ENCODE measurements around the gene MAP2K5.

MAP2K5 gene

DNA sequence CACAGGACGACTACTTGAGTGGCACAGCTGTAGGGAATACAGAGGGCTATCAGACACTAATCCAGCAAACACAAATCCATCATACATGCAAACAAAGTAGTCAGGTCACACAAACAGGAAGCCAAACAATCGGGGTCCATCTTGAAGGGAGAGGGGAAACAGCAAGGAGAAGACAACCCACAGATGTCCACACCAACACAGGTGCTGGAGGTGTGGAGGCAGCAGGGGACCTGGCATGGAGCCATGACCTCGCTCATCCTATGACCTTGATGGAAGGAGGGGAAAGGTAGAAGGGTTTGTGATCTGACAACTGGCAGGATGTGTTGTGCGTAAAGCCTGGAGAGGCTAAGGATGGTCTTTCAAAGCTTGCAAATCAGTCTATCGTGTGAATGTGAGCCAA is 242.9 kb downstream of the MAP2K5 start:
- no peak for ATAC-seq

DNA sequence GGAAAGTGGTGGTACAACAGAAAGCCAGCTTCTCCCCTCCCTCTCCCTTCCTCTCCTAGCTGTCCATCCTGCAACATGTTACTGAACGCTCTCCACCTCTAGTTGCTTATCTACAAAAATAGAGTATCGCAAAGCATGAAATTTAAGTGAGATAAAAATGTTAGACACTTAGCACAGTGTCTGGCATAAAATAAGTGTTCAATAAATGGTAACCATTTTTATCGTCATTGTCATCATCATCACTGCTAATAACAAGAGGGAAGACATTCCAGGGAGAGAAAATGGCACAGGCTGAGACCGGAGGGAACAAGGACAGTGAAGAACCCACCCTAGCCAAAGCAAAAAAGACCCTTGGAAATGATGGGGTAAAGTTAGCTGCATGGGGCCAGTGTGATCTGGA is 244.1 kb downstream of the MAP2K5 start:
- no peak for ATAC-seq

GRCh38 chr15:67788986-67789385 is 246.5 kb downstream of the MAP2K5 start:
- no peak for ATAC-seq

DNA sequence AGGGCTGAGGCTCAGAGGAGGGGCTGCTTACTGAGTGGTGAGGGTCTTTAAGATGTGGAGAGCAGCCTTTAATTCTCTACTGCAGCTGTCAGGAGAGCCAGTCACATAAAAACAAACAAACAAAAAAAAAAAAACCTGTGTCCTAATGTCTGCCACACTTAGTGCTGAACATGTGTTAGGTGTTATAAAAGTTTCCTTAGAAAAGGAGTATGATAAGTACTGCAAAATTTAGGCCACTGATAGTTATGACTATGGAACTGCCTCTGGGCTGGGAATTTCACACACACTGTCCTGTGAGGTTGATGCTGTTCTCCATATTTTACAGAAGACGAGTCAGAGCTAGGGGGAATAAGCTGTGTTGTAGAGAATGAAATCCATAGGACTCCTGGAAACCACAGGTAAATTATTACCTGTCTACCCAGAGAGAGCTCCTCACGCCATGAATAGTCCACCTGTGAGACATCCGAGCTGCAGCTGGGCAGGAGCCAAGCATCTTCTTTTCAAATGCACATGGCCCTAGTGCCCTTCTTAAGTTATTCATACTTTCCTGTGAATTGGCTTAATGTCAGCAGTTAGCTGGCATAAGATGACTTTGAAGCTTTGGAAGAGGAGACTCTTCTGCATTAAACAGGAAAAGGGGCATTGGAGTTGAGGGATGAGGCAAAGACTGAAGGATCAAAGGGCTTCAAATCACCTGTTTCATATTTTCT is 248.3 kb downstream of the MAP2K5 start:
- ATAC-seq: no peak

- ATAC-seq: no peak
These were observed 249.9 kb downstream of the MAP2K5 start for GRCh38 chr15:67792250-67792942.

GRCh38 chr15:67794832-67795574 is 252.5 kb downstream of the MAP2K5 start:
- peak in 1 of 2 donors; percentile 10 for ATAC-seq

- no peak for ATAC-seq
These were observed 254.0 kb downstream of the MAP2K5 start for GRCh38 chr15:67796196-67797127.

DNA sequence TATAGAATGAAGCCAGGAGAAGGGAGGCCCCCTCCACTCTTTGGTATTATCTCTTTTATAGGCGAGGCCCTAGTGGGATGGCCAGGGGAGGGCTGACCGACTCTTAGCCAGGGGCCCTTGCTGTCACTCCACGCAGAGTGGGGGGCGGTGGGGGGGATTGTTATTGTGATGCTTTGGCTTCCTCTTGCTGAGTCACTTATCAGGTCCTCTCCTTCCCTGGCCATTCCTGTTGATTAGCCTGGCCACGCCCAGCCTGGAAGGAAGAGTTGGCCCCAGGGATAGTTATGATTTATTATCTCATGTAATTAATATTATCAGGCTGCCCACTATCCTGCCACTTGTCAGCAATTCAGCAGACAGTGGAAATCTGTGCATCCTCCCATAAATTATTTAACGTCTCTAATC is 257.3 kb downstream of the MAP2K5 start:
- no peak for ATAC-seq

DNA sequence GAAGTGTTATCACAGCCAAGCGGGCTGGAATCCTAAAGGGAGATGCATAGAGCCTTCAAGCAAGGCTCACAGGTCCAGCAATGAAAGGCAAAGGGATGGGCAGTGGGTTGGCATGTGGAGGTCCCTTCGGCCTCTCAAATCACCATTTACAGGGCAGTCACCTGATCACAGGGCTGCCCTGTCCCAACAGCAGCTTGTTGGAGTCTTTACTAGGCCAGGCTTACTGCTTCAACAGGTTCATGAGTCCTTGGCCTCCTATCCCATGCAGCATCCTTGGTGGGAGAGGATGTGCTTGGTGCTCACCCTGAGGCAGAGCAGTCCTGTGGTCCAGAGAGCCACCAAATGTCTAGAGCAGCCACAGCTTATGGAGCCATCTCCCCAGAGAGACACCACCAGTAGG is 258.6 kb downstream of the MAP2K5 start:
- no peak for ATAC-seq

DNA sequence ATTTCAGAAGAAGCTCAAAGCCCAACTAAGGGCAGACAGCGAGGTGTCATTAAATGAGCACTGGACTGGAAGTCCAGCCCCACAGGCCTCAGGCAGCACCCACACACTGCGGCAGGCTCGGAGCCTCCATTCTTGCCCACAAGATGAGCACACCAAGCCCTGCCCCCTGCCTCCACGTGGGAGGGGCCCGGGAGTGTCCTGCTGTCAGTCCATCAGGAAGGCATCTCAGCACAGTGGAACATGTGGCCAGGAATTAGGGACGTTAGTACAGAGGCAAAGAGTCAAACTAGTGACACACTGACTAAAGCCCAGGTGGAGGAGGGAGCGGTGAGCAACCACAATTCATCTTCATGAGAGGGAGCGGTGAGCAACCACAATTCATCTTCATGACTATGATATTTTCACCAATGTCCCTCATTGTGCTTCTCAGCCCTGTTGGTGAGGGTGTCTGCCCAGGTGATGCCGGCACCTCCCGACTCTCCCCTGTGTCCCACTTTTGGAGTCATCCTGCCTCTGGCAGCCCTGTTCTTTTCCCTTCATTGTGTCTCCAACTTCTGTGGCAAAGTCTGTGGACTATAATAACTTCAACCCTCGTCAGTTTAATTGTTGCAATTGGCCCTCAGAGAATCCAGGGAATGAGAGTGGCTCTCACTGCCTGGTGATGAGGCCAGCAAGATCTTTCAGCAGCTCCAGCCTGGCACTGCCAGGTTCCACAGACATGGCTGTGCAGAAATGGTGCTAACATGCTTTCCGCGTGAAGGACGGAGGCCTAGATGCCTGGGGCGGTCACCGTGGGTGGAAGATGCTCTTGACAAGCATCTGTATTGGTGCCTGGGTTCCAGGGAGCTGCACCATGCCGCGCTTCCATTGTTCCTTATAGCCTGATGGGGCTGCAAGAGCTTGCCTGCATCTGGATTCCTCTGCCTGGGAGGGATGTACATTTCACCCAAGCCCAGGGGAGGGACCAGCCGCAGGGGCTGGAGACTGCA is 259.7 kb downstream of the MAP2K5 start:
- no peak for ATAC-seq

- no peak for ATAC-seq
These were observed 260.8 kb downstream of the MAP2K5 start for GRCh38 chr15:67803299-67803698.

GRCh38 chr15:67803996-67804843 is 261.7 kb downstream of the MAP2K5 start:
- no peak for ATAC-seq

DNA sequence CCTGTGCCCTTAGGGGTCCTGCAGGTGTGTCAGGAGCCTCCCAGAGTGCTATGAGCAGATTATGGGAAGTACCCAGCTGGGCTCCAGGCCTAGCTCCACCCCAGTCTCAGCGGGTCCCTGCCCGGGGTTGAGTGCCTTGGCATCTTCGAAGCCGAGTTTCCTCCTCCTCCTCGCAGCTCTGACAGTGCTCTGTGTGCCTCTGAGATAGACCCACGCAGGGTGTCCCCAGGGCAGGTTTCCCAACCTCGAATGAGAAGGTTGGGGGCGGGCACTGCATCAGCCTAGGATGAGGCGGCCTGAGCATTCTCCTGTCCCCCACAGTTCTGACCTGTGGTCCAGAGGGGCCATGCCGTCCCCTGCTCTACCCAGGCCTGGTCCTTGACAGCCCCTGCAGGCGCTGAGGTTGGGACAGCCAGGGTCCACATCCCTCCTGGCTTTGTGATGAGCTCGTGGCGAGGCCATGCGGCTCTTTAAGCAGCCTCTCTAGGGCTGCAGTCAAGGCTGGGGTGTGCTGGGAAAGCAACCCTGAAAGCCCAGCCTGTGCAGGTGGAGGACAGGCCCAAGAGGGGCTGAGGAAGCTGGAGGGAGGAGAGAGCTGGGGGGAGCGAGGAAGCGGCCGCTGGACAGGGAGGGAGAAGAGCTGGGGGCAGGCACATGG is 262.6 kb downstream of the MAP2K5 start:
- no peak for ATAC-seq

GRCh38 chr15:67805666-67806516 is 263.4 kb downstream of the MAP2K5 start:
- ATAC-seq: no peak

GRCh38 chr15:67806536-67806935 is 264.0 kb downstream of the MAP2K5 start:
- no peak for ATAC-seq

DNA sequence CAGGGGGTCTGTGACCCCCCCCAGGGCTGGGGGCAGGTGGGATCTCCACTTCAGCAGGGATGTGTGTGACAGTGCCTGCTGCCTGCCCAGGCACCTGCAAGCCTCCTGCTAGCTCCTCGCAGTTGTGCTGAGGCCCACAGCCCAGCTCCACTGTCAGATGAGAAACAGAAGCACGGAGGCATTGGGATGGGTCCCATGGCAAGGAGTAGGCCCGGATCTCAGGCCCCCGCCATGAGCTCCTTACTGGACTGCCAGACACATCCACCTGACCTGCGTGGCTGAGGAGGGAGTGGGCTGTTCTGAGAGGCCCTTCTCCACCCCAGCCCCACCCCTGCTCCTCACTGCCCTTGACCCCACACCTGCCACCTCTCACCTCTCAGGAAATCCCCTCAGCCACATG is 264.6 kb downstream of the MAP2K5 start:
- ATAC-seq: no peak

GRCh38 chr15:67807836-67808235 is 265.3 kb downstream of the MAP2K5 start:
- no peak for ATAC-seq

GRCh38 chr15:67808821-67809220 is 266.3 kb downstream of the MAP2K5 start:
- no peak for ATAC-seq

DNA sequence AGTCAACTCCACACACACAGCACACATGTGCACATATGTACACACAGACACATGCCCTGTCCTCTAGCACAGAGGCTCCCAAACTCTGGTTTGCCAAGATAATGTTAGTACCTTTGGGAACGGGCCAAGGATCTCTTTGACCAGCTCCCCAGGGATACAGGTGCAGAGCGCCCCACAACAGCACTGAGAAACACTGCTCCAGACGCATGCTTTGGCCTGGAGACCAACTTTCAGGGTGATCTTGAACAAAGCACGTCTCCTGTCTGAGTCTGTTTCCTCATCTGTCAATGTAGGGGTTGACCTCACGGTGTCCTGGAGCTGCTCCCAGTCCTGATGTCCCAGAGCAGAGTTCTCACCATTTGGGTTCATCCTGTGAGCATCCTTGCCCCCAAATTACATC is 266.9 kb downstream of the MAP2K5 start:
- no peak for ATAC-seq
